M059J (cell line): ENCODE measurements around the gene CORO1C. TPM values are rescaled to one million over a fixed set of nuclear protein-coding genes. Genes with fewer than 3 reads are reported as not detected.
A peak's percentile ranks its signal among the peaks of the same experiment; 100 is the strongest.

Experiments used
- DNase-seq: peaks from one replicate; pipeline ENCODE4 v3.0.0-alpha.2; 2012; ENCODE audit warnings: low read depth
- total RNA-seq: library from RNA; depleted of rRNA; stranded (reverse); fragments of >200 nt; shearing (Covaris generic); gene quantifications from 2 replicates; pipeline ENCODE4 v1.2.3, GENCODE V29; 2014

Gene CORO1C
- total RNA-seq, 1 experiment from 2014 or later = 171 TPM

GRCh38 chr12:108724890-108725151 is 6.5 kb downstream of the CORO1C start:
- no peak for DNase-seq

GRCh38 chr12:108724054-108724889 is 7.0 kb downstream of the CORO1C start:
- DNase-seq = peak; percentile 70

GRCh38 chr12:108722992-108723766 is 8.1 kb downstream of the CORO1C start:
- peak; percentile 92 for DNase-seq

GRCh38 chr12:108722463-108722862 is 8.9 kb downstream of the CORO1C start:
- no peak for DNase-seq

GRCh38 chr12:108721824-108722223 is 9.5 kb downstream of the CORO1C start:
- DNase-seq = no peak

GRCh38 chr12:108720757-108721514 is 10.4 kb downstream of the CORO1C start:
- DNase-seq = peak; percentile 84

- no peak for DNase-seq
Measured at GRCh38 chr12:108717243-108717642, 14.1 kb downstream of the CORO1C start.

- no peak for DNase-seq
Measured at GRCh38 chr12:108714866-108715265, 16.5 kb downstream of the CORO1C start.

GRCh38 chr12:108713471-108713870 is 17.8 kb downstream of the CORO1C start:
- DNase-seq = no peak

- DNase-seq = no peak
Measured at GRCh38 chr12:108712925-108713203, 18.5 kb downstream of the CORO1C start.

- DNase-seq = no peak
Measured at GRCh38 chr12:108712165-108712924, 19.0 kb downstream of the CORO1C start.

GRCh38 chr12:108711489-108712164 is 19.7 kb downstream of the CORO1C start:
- no peak for DNase-seq

- no peak for DNase-seq
Measured at GRCh38 chr12:108709697-108710096, 21.6 kb downstream of the CORO1C start.

GRCh38 chr12:108704527-108704926 is 26.8 kb downstream of the CORO1C start:
- DNase-seq = no peak

- DNase-seq = no peak
Measured at GRCh38 chr12:108702595-108703320, 28.6 kb downstream of the CORO1C start.

- no peak for DNase-seq
Measured at GRCh38 chr12:108701779-108702441, 29.4 kb downstream of the CORO1C start.

GRCh38 chr12:108700833-108701541 is 30.3 kb downstream of the CORO1C start:
- no peak for DNase-seq

GRCh38 chr12:108699955-108700563 is 31.3 kb downstream of the CORO1C start:
- no peak for DNase-seq

GRCh38 chr12:108697905-108698304 is 33.4 kb downstream of the CORO1C start:
- no peak for DNase-seq
